Inflammatory macrophage treated with lipopolysaccharide for 1 hour (primary cell): ENCODE measurements around the gene SLIT3.
"Not testable (repeated sequence)": the region's sequence is repeated elsewhere in the genome, so short reads cannot be mapped to it uniquely, and the experiment has no call there.

Experiments
- DNase-seq, 2 donors: peaks; one replicate each; pipeline ENCODE4 v3.0.0-alpha.2; 2020 to 2022

The SLIT3 gene

DNA sequence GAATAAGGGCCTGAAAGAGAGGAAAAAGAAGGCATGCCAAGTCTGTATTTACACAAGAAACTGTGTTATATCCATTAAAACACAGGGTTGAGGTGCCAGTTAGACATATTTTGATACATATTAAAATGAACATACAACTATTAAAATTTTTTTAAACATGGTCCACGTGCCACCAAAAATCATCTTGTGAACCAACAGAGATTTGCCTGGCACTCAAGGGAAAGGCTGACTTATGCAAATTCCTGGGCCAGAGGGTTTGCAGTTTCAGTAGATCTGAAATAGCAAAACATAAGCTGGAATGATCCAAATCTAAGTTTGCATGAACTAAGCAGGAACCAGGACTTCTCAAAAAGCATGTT, 168.7 kb downstream of the SLIT3 start:
- no peak for DNase-seq

DNA sequence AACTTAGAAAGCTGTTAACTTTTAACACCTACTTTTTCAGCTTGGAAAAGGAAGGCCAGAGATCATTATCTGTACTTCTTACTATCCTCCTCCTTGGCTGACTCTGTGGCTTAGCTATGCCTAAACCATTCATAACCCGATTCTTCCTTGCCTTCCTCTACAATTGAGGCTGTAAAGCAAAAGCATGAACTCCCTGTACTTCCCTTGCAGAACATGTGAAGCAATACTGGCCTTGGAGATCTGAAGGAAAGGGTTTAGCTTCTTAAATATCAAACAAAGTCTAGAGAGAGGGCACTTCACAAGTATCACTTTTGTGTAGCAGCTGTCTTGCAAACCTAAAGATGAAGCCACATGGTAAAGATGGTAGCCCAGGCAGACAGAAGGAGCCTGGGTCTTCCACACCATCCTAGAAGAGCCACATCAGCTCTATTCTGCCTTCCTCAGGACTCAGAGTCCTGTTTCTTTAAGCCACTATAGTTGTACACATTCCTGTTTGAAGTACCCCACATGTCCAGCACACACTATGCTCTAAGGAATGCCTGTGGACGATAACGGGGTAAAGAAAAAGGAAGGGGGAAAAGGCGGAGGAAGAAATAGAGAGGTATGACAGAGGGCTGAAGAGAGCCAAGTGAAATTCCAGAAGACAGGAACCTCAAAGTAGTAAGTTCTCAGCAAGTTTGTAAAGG, 169.2 kb downstream of the SLIT3 start:
- no peak for DNase-seq

DNA sequence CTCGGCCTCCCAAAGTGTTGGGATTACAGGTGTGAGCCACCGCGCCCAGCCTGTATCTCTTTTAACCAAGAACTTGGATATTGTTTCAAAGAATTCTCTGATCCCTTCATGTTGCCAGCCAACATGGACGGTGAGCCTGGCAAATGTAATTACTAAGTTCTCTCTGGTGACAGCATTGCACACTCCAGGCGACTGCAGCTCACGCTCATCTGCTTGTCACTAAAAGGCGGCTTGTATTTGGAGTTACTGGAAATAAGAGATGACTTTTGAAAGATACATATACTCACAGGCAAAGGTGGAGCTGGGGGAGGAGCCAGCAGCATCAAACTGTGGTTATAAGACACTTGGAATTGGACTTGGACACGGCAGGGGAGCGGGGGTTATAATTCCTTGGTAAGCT, 172.3 kb downstream of the SLIT3 start:
- DNase-seq: no peak

DNA sequence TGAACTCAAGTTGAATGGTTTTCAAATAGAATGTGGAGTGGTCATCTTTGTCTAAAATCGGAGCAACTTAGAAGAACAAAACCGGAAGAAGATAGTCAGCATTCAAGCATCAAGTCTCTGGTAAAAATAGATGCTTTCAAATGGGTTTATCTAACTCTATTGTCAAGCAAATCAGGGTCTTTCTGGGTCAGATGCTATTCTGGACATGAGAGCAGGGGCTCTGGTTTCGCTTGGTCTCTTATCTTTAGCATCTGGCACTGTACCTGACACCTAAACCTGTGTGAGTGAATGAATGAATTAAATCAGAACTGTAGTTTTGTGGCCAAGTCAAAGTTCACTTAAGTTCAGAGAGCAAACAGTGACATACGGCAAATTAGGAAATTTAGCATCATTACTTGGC, 173.5 kb downstream of the SLIT3 start:
- DNase-seq: no peak

DNA sequence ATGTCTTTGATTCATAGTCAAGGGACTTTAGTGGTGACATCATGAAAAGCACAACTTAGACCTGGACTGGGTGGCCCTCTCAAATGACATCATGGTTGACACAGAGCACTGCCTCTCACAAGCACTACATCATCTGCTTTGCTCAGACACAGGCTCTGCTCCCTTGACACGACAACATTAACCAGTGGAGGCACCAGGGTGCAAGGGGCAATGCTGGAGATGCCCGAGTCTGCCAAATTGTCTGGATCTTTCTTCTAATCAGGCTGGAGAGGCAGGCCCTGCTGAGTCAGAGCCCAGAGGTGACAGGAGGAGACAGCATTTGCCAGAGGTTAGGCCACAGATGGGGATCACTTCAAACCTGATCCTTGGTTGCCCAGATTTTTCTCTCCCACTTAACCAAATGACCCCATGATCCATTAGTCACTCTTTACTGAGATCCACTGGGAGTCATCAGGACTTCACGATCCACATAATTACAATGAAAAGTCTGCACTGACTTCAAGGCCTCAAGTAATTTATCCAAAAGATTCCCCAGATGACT, 174.4 kb downstream of the SLIT3 start:
- no peak for DNase-seq

DNA sequence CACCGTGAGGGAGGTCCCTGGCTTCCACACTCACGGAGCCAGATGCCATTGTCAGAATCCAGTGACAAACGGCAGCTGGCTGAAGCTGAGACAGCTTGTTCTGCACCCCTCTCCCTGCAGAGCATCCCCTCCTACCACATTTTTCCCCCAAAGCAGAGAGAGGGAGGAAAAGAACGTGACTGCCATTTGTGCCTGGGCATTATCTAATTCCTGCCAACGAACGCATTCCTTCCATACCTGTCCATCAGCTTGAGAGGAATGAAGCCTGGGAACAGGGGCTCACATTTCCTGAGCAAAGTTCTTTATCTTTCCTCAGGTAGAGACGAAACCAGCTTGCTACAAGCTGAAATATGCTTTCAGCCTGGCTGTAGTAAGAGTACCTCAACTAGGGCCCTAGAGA, 175.4 kb downstream of the SLIT3 start:
- DNase-seq: no peak

DNA sequence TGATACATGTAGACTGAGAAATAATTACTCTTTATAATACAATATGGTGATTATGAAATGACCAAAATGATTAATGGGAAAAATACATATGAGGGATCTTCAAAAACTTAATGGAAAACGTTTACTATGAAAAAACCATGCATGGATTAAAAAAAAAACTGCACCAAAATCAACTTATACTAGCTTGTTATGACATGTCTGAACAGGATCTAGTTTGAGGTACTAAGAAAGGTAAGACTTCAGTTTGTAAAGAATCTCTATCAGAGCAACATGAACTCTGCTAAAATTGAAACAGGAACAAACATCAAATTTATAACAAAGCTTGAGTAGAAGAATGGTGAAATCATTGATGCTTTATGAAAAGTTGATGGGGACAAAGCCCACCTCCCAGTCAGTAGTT, 178.0 kb downstream of the SLIT3 start:
- no peak for DNase-seq

DNA sequence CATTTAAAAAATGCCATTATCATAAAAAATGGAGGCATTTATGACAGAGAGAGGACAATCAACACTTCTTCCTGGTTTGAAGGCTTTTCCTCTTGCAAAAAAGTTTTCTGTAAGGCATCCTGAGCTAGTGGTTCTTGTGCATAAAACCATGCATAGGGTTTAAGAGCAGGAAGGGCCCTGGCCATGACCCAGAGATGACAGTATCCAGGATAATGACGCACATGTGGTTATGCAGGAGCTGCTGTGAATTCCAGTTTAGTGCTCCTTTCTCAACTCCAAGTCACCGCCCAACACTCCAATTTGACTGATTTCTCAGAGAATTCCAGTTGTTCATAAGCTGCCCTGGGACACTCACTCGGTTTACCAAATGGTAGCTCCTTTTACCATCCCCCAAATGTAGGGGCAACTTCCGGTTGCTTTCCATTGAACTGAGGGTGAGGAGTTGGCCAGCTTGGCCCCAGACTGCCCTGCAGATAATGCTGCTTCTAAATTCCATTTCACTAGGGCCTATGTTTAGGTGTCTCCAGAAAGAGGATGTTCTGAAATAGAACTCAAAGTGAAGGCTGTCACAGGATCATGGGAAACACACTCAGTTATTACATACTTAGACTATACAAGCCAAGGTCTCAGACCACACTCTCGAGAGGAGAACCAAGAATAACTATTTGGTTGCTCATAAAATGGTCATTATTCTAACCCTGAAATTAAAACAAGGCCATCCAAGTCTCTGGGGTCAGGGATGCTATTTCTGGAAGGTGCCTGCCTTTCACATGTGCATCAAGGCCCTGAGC, 179.1 kb downstream of the SLIT3 start:
- DNase-seq: no peak

DNA sequence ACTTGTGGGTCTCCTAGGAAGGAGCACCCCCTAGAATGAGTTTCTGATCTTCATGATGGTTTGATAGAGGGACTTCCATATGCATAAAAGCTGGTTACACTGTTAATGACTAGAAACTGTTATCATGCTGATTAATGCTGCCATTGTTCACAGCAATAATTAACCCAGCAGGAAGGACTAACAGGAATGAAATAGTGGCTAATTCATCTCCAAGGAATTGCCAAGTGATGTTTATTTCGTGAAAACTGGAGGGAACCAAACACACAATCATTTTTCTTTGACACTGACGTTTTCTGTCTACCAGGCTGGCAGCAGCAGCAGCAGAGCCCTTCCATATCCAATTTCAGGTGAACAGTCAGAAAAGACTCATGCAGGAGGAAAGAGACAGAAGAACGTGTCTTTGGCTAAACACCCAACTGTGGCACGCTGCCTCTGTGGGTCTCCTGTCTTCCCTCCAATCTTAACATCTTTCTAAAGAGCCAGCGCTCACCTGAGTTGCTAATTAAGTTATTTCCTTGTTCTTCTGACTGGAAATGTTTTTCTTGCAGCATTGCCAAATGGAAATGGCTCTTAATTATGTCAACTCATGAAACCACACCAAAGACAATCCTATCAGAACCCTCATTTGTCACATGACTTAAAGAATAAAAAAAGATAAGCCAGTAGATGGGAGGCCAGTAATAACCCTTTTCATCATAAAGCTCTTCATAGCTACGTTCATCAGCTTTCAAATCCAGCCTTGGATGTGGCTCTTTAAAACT, 181.5 kb downstream of the SLIT3 start:
- no peak for DNase-seq

DNA sequence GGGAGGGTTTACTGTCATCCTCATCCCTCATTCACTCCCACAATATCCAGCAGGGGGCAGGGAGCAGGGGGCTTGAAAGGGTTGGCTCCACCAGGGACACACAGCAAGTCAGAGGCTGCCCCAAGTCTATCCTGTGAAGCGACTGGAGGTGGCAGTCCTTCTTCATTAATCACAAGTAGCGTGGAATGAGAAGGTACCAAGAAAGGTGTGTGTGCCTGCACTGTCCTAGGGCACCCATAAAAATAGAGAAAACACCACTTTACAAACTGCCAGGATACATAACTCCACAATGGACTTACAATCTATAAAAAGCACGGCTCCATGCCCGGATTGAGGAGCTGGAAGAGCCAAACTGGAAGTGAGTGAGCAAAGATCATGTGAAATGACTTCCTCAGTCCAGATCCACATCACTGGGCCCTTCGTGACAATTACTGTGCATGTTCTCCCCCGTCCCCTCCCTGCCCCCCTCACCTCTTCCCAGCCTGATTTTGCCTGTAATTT, 183.9 kb downstream of the SLIT3 start:
- DNase-seq: no peak

DNA sequence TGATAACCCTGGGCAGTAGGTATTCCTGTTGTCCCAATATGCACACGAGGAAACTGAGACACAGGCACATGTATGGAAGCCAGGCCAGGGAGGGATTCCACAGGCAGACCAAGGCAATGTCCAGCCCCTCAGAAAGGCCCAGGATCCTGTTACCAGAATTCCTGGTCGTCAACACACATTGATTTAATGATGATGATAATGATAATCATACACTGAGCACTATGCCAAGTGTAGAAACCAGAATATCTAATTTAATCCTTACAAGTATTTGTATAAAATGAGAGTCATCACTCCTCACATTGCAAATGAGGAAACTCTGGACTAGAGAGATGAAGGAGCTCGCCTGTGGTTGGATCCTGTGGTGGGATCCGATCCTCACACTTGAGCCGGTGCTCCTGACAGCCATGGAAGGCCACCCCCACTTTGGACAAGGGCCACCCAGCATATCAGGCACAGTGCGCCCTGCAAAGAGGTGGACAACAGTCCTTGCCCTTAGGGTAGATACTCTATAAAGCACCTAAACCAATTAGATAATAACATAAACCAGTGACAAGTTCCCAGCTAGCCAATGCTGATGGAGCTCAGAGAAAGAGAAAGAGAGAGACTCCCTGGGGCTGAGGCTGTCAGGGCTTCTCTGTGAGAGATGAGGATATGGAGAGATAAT, 185.3 kb downstream of the SLIT3 start:
- no peak for DNase-seq

DNA sequence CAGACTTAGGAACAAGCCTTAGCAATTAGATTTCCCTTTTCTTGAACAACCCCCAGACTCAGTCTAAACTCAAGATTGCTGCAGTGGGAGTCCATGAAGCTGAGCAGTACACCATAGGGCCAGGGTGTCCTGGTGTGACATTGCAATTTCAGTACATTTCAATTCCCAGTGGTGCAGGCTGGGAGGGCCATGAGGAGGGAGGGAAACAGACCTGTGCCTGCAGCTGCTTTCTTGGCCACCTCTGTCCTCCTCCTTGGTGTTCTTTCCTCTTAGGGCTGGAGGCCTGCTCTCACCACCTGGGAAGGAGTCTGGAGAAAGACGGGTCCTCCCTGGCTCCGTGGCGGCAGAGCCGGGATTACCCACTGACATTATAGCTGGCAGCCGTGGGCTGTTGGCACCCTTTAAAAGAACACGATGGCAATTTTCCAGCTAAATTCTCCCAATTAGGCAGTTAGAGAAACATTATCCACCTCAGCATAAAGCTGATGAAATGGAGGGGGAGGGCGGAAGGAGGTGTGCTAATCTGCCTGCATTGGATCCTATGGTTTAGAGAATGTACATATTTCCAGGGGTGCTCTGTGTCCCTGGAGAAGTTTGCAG, 186.4 kb downstream of the SLIT3 start:
- no peak for DNase-seq

DNA sequence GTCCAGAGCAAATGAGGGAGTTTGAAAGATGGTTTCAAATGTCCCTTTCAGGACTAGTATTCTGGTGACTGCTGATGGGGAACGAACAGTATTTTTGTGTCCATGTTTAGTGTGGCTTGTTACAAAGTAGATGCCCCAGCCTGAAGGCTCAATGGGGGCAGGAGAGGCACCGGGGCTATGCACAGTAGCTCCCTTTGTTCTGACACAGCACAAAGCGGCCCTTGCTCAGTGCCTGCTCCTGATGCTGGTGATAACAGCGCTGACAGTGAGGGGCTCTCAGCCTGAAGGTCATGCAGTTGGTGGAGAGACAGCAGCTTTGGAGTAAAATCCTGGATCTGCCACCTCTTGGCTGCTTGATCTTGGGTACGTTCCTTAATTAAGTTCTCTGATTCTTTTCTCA, 188.9 kb downstream of the SLIT3 start:
- no peak for DNase-seq

DNA sequence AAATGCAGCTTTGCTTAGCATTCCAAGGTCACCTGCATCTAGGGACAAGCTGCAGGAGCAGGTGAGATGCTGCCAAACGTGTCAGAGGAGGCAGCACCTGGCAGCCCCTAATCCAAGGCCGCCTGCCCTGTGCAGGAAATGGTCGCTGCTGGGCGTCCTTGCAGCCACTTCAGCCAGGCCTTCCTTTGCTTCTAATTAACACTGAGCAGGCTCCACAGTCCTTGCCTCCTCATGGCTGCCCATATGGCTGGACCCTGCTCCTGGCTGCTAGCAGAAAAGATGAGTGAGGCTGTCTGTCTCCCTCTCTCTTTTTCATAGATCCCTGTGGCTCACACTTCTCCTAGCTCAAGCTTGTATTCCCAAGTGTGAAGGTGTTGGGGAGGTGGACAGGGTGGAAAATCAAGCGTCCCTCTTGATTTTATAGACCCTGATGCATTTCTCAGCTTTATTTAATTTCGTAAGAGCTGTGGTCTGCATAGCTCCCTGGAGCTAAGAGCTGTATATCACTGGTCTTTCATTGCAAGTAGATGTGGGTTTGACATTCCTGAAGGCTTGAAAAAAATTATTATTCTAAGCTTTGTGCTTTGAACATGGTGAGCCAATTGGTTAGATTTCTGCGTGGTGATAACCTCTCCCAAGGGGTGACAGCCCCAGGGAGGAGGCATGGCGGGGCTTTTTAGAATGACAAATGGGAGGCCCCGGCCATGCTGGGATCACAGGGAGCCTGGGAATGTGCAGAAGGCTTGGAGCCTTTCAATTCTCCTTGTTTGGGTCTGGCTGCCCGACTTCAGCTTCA, 193.8 kb downstream of the SLIT3 start:
- no peak for DNase-seq

DNA sequence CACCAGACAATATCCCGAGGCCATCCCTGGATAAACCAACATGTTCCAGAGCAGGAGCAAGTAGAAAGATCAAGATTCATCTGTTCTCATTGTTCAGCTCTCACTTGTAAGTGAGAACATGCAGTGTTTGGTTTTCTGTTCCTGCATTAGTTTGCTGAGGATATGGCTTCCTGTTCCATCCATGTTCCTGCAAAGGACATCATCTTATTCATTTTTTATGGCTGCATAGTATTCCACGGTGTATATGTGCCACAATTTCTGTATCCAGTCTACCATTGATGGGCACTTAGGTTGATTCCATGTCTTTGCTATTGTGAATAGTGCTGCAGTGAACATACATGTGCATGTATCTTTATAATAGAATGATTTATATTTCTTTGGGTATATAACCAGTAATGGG, 195.4 kb downstream of the SLIT3 start:
- DNase-seq: not testable (repeated sequence)

DNA sequence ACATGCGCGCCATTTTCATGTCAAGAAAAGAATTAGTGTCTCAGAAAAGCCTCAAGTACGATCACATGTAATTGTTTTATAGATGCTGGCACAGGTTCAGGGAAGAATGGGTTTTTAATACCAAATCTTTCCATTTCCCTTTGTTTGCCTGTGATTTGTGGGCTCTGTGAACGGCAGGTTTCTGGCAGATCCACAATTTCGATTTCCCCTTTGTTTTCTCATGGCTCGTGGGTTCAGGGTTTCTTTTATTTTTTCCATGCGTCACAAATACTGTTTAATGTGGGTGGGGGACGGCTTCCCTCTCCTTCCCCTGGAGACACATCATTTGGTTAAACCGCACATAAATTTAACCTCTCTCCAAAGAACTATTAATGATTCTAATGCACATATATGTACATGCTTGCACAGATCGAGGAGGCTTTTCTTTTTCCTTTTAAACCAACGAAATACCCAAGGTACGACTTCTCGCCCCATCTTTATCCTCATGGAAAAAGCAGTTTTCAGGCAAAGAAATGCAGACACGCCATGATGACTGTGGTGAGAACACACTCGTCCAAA, 195.9 kb downstream of the SLIT3 start:
- no peak for DNase-seq

DNA sequence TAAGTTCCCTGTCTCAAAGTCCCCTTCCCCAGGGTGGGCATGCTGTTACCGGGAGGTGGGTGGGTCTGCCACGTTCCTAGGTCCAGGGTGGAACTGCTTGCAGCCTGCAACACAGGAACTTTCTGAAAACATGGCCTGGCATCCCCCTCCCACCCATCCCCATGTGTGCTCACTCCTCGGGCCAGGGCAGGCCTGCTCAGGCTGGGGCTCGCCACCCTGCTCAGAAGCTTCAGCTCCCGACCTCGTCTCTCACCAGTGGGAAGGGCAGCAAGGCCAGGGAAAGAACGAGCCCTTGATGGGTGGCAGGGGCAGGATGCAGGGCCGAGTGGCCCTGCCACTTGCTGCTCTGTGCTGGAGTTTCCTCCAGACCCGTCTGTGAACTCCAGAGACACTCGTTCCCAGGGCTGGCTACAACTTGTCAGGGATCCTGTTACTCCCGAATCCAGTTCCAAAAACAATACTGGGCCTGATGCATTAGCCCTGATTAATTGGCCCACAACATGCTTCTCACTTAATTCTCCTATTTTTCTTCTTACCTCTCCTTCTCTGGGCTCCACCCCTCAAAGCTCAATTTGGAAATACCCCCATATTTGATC, 197.3 kb downstream of the SLIT3 start:
- no peak for DNase-seq

DNA sequence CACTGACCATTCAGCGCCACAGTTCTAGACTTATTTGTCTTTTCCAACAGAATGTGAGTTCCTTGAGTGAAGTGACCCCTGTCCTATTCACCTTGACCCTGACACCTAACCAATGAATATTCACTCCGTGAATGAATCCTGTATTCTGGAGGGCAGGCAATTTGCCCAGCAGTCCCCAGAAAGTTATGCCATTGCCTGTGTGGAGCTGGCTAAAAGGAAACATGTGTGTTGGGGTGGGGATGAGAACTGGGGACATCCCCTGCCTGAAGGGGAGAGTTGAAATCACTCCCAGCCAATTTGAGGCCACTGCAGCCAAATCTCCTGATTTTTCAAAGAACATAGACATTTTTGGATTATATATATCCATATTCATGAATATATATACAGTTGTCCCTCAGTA, 199.0 kb downstream of the SLIT3 start:
- no peak for DNase-seq

DNA sequence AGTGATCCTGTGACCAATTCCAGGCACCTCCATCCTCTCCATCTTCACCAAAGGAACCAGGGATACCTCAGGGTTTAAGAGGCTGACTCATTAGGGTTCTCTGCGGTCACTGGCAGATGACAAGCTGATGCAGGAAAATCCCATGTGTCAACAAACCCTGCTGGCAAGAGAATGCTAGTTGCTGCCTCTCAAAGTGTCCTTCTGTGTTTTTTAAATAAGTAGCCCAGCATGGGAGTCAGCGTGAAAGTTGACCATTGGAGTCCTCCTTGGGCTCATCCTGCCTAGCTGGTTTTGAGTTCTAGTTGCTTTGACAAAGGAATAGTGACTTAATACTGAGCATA, 200.2 kb downstream of the SLIT3 start:
- no peak for DNase-seq

DNA sequence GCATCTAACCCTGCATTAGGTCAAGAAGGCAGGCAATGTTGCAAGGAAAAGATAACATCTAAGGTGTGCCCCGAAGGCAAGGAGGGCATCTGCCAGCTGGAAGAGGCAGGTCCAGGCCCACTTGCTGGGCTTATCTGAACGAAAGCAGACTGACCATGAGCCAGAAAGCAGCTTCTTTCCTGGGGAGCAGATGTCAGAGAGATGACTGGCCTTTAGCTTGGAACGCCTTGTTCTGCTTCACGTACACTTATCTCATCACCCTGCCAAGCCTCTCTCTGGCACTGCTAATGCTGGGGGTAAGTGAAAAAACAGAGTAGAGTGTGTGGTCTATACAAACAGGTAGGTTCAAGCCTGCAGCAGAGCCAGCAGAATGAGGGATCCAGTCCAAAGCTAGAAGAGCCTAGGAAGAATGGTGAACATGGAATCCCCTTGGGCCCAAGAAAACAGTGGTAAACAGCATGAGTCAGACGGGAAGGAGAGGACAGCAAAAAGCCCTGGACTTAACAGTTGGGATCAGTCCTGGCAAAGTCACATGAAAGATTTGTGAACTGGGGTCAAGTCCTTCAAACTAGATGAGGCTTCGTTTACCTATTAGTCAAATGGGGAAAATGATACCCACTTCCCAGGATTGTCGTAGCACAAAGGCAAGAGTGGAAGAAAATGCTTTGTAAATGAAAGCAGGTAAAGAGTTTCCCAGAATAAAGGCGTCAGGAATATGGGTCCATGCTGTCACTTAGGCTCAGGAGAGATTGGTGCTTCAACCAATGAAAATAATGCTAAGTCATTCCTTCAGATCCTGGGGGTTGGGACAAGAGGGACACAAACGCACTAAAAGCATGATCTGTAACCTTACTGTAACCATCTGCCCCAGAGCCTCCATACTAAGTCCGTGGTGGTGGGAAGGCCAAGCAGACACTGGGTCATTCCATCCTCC, 200.9 kb downstream of the SLIT3 start:
- no peak for DNase-seq
